Epidermal melanocyte (primary cell): ENCODE measurements around the gene NRXN3.
A peak's percentile ranks its signal among the peaks of the same experiment; 100 is the strongest.
"Not testable (repeated sequence)": the region's sequence is repeated elsewhere in the genome, so short reads cannot be mapped to it uniquely, and the experiment has no call there.

Experiments used
- DNase-seq: peaks from one replicate; pipeline ENCODE4 v3.0.0; 2011; ENCODE audit warnings: low spot score; ENCODE audit not compliant: insufficient read length

The NRXN3 gene

GRCh38 chr14:78986989-78987388, 816.8 kb downstream of the NRXN3 start:
- DNase-seq: no peak

DNA sequence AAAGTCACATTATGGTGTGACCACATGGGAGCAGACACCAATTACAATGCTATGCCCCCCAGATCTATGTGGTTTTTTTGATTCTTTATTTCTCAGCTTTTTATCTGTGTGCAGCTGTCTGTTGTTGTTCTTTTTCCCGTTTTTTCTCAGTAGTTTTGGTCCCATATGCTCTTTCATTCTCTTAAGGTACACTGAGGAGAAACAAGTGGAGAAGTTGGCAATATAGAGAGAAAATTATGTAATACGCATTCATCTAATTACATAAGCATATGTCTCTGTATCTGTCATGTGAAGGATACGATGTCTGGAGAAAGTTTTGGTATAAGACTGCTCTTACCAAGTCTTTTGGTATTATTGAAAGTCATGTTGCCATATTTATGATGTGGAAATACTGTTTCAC, 819.0 kb downstream of the NRXN3 start:
- DNase-seq: no peak

DNA sequence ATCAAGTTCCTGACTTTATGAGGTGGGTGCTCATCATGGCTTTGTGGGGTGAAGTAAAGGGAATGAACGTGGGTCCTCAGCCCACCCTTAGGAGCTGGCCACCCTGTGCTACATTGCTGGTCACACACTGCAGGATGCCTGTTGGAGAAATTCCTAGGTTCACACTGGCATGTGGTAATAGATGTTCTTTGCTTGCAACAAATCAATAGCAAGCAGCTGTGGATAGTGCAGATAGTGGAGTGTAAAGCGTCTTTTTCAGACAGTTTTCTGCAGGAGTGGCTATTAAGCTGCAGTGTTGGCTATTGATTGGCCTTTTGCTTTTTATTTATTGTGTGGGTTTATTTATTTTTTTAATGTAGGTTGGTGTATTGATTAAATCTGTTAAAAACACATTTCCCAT, 822.7 kb downstream of the NRXN3 start:
- DNase-seq: no peak

- no peak for DNase-seq
Measured at GRCh38 chr14:78997811-78998210, 827.6 kb downstream of the NRXN3 start.

- DNase-seq: no peak
Measured at GRCh38 chr14:79009286-79009685, 839.1 kb downstream of the NRXN3 start.

DNA sequence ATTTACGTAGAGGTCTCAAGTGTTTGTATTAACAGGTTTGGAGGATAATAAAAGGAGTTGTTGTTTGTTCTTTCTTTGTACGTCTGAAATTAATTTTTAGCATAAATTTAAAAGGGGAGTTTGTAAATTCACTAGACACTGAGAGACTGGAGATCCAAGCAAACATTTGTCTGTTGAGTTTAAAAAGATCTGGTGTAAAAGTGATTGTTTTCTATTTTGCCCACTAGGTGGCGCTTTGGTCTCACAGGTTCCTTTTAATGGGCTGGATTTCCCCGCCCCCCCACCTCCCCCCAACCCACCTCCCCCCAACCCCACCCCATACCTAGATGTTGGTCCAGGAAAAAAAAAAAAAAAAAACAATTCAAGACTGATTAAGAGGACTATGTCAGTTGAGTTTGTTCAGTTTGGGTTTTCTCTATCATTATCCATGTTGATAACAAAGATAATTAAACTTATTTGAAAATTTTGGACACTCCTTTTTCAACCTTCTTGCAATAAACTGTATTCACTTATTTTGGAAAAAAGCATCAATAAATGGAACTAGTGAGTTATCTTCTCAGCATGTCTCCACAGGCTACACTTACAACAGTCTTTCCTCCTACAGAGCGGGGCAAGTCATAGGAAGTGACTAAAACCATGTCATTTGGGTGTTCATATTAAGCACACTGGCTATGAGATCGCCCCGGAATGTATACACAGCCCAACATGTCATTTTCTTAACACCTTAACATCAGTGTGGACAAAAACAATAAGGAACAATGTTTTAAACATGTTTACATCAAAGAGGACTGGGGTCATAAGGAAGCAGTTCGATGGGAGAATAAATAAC, 841.1 kb downstream of the NRXN3 start:
- DNase-seq: no peak

GRCh38 chr14:79011920-79012204, 841.7 kb downstream of the NRXN3 start:
- no peak for DNase-seq

GRCh38 chr14:79016828-79017505, 846.8 kb downstream of the NRXN3 start:
- DNase-seq: peak; percentile 31

DNA sequence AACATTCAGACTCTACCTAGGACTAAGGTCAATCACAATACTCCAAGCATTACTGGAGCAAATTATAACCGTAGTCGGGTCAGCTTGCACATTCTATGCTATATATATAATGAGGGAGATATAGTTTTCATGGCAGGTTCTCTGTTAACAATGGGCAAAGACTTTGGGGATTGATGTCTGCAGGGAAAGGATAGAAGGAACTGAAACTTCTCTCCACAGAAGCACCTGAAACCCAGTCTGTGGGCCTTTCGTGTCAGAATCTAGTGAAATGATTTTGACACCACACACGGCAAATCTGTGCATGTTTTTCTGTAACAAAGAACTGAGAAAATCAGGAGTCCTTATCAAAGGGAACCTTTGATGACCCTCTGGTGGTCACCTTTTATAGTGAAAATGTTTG, 847.4 kb downstream of the NRXN3 start:
- no peak for DNase-seq

- DNase-seq: no peak
Measured at GRCh38 chr14:79018836-79019235, 848.7 kb downstream of the NRXN3 start.

DNA sequence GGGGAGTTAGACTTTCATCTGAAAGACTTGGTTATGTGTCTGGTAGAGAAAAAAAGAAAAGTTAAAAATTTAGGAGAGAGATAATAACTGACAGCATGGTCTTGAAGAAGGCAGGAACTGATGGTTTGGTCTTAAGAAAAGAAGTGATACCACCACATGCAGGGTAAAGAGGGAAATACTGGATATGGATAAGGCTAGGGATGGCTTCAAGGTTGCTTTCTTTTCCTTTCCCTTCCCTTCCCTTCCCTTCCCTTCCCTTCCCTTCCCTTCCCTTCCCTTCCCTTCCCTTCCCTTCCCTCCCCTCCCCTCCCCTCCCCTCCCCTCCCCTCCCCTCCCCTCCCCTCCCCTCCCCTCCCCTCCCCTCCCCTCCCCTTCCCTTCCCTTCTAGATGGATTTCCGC, 849.7 kb downstream of the NRXN3 start:
- not testable (repeated sequence) for DNase-seq

DNA sequence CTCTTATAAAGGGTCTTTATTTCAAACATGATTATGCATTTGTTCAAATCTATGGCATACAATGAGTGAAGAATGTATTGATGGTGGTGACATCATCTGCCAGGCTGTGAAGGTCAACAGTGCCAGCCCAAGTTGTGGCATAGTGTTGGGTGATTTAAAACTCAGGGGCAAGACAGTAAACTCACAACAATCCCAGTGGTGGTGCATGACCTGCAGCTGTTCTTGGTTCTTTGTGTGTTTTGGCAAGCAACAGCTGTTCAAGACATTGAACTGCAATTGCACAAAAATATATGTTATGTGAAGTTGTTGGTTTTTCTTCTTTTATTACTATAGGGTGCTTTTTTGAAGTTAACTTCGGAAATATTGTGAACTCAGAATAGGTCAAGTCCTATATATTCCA, 851.6 kb downstream of the NRXN3 start:
- DNase-seq: no peak

GRCh38 chr14:79027138-79027537, 857.0 kb downstream of the NRXN3 start:
- no peak for DNase-seq

- no peak for DNase-seq
Measured at GRCh38 chr14:79028281-79028680, 858.1 kb downstream of the NRXN3 start.

DNA sequence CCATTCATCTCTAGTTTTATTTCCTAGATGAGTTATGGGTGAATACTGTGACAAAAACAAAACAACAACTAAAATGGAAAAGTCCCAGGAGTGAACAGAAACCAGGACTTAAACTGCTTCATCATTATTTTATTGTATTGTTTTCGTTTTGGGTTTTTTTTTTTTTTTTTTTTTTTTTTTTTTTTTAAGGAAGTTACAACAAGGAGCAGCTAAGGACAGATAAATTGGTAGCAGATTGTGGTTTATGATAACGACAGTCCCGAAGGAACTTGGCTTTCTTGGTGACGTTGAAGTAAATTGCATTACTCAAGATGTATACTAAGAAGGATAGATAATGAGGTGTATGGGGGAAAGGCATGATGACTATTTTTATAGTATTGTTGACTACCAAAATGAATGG, 866.3 kb downstream of the NRXN3 start:
- DNase-seq: no peak

- DNase-seq: no peak
Measured at GRCh38 chr14:79037106-79037505, 866.9 kb downstream of the NRXN3 start.

DNA sequence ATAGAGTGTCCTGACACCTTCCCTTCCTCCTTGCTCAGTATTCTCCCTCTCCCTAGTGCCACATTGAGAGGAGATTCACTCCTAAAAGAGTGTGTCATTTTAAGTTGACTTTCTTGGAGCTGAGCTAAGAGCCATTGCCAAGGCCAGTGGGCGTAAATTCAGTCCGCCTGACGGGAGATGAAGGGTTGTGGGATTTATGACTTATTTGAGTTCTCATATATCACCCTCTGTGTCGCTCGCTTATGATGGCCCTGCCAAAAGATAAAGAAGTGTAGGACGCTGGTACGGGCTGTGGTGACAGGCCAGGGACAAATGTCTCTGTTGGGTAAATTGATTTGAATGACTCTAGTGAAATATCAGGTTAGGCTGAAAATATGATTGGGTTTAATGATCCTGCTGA, 867.4 kb downstream of the NRXN3 start:
- DNase-seq: no peak

- DNase-seq: no peak
Measured at GRCh38 chr14:79040790-79041189, 870.6 kb downstream of the NRXN3 start.

DNA sequence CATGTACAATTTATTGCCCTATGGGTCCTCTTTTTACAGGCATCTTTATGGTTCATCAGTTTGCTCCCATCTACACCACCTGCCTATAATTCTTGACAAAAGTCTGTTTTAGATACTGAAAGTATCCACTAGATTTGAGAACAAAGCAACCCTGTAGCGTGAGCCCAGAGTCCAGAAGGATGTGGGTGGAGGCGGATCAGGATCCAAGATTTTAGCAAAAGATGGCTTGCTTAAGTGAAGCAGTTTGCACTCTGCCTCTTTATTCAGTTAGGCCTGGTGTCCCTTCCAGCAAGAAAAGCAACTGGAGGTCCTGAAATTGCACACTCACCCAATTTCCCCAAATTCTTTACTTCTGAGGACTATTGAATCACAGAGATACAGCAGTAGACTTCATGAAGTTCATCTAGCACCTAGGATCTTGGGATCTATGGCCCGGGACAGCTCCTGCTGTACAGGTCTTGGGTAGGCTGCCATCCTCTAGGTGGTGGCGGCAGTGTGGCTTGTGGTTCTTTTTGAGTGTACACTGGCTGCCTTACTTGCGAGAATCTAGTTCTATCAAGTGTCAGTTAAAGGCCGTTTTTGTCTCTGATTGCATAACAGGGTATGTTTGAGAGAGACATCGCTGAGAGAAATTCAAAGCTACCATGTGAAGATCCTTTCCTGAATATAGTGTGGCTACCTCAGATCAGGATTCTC, 873.2 kb downstream of the NRXN3 start:
- DNase-seq: no peak

DNA sequence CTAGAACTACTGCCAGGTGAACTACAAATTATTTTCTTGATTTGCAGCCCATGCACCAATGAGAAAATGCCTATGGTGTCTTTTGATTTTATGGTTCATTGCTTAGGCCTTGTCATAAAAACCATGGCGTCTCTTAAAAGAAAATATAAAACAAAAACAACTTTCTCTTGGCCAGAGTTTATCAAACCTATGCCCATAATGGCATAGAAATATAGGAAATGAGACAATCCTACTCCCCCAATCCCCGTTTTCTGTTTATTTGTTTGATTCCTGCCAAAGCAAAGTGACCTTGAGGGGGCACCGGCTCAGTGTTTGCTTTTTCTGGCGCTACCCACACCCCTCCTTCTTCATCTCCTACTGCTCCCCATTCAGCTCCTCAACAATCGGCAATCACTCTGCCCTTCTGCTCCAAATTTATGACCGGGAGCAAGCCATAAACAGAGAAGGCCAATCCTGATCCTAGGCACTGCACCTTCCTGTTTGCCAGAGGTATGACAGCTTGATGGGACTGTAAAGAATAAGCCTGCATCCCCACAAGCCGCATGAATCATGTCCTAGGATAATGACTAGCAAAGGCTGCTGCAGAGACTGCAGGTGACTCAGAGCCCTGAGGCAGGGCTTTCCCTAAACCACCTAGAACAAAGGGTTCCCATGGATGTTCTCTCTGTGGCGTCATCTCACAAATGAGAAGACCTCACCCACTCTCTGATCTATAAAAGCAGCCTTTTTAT, 874.9 kb downstream of the NRXN3 start:
- DNase-seq: no peak

- DNase-seq: no peak
Measured at GRCh38 chr14:79050787-79051727, 880.9 kb downstream of the NRXN3 start.
